ENCODE data around the gene PPP6R3.
"Not testable (repeated sequence)": the region's sequence is repeated elsewhere in the genome, so short reads cannot be mapped to it uniquely, and the experiment has no call there.

The PPP6R3 gene

GRCh38 chr11:68457216-68457897, 3.2 kb upstream of the PPP6R3 start:
- no peak for ATAC-seq
- TF ChIP-seq SNAI2 (CRISPR knock-in tag; IDR thresholded peaks at IDR 0.05) = no peak
- TF ChIP-seq ZC3H10 (CRISPR knock-in tag; IDR thresholded peaks at IDR 0.05) = no peak
- TF ChIP-seq ESRRG (CRISPR knock-in tag; IDR thresholded peaks at IDR 0.05) = no peak

GRCh38 chr11:68457898-68458249, 2.7 kb upstream of the PPP6R3 start:
- no peak for ATAC-seq
- no peak for TF ChIP-seq POU6F1 (CRISPR knock-in tag; IDR thresholded peaks at IDR 0.05; ENCODE audit: borderline replicate concordance, low read depth)
- no peak for TF ChIP-seq TSHZ2 (CRISPR knock-in tag; IDR thresholded peaks at IDR 0.05)
- no peak for TF ChIP-seq PPARA (CRISPR knock-in tag; IDR thresholded peaks at IDR 0.05; ENCODE audit: borderline replicate concordance)
- TF ChIP-seq BACH2 (CRISPR knock-in tag; IDR thresholded peaks at IDR 0.05; ENCODE audit: borderline replicate concordance) = no peak
- no peak for TF ChIP-seq CSRNP3 (CRISPR knock-in tag; IDR thresholded peaks at IDR 0.05)
- no peak for TF ChIP-seq TOX (CRISPR knock-in tag; IDR thresholded peaks at IDR 0.05; ENCODE audit: borderline replicate concordance)
- no peak for TF ChIP-seq OSR1 (CRISPR knock-in tag; IDR thresholded peaks at IDR 0.05)
- TF ChIP-seq ZFP3 (CRISPR knock-in tag; IDR thresholded peaks at IDR 0.05) = no peak

- ATAC-seq = not testable (repeated sequence)
These were observed 2.2 kb upstream of the PPP6R3 start for GRCh38 chr11:68458340-68458739.

GRCh38 chr11:68459886-68460740, 439 bp upstream of the PPP6R3 start:
- peak; percentile 91 for ATAC-seq
- TF ChIP-seq SNAI2 (CRISPR knock-in tag; IDR thresholded peaks at IDR 0.05) (0 out of 2 replicates have a peak, but pooled peaks have one; percentile 47), ZNF565 (CRISPR knock-in tag; conservative IDR thresholded peaks at IDR 0.05; ENCODE audit: low read depth) (peak; percentile 85), POU6F1 (CRISPR knock-in tag; IDR thresholded peaks at IDR 0.05; ENCODE audit: borderline replicate concordance, low read depth) (0 out of 2 replicates have a peak, but pooled peaks have one; percentile 58), CREB5 (CRISPR knock-in tag; IDR thresholded peaks at IDR 0.05; ENCODE audit: low read depth) (peak; percentile 83), PPARA (CRISPR knock-in tag; IDR thresholded peaks at IDR 0.05; ENCODE audit: borderline replicate concordance) (no peak), ZNF8 (CRISPR knock-in tag; IDR thresholded peaks at IDR 0.05) (peak; percentile 48), PATZ1 (CRISPR knock-in tag; IDR thresholded peaks at IDR 0.05; ENCODE audit: borderline replicate concordance) (peak; percentile 92; the same call in 1 of the 2 replicates), OSR1 (CRISPR knock-in tag; IDR thresholded peaks at IDR 0.05) (no peak), TCF4 (CRISPR knock-in tag; IDR thresholded peaks at IDR 0.05; ENCODE audit: borderline replicate concordance) (peak; percentile 25; the same call in 1 of the 2 replicates), ZFP30 (CRISPR knock-in tag; IDR thresholded peaks at IDR 0.05) (peak; percentile 69), ESRRG (CRISPR knock-in tag; IDR thresholded peaks at IDR 0.05) (peak; percentile 98), BACH2 (CRISPR knock-in tag; IDR thresholded peaks at IDR 0.05; ENCODE audit: borderline replicate concordance) (no peak), CSRNP3 (CRISPR knock-in tag; IDR thresholded peaks at IDR 0.05) (peak; percentile 95; the same call in 1 of the 2 replicates), GLIS3 (CRISPR knock-in tag; IDR thresholded peaks at IDR 0.05) (peak; percentile 98), TOX (CRISPR knock-in tag; IDR thresholded peaks at IDR 0.05; ENCODE audit: borderline replicate concordance) (0 out of 2 replicates have a peak, but pooled peaks have one; percentile 38), ZFP3 (CRISPR knock-in tag; IDR thresholded peaks at IDR 0.05) (0 out of 2 replicates have a peak, but pooled peaks have one; percentile 24), ARNTL (CRISPR knock-in tag; IDR thresholded peaks at IDR 0.05; ENCODE audit: borderline replicate concordance, low read depth) (no peak), ISL1 (CRISPR knock-in tag; IDR thresholded peaks at IDR 0.05) (no peak)
